K562 (cell line): ENCODE measurements around the gene KIF19. TPM values are rescaled to one million over a fixed set of nuclear protein-coding genes. Genes with fewer than 3 reads are reported as not detected.
A peak's percentile ranks its signal among the peaks of the same experiment; 100 is the strongest.

ENCODE experiments used
- AFF4 ChIP-seq: sonication (generic); formaldehyde crosslinking; IDR thresholded peaks from 2 replicates; pipeline ENCODE4 v1.8.0; 2023; ENCODE audit warnings: mild to moderate bottlenecking, missing genetic modification reagents
- ARID1B ChIP-seq: fragments of 450-650 bp; IDR thresholded peaks from 2 replicates; pipeline ENCODE4 v1.6.1; 2016; ENCODE audit warnings: antibody characterized with exemption, mild to moderate bottlenecking, inconsistent platforms
- ELF1 ChIP-seq: fragments of 200-800 bp; sonication (Bioruptor generic); IDR thresholded peaks from 2 replicates; pipeline ENCODE4 v1.6.1; 2016; ENCODE audit warnings: missing genetic modification characterization, missing compliant biosample characterization
- ETV5 ChIP-seq: sonication (generic); formaldehyde crosslinking; IDR thresholded peaks from 2 replicates; pipeline ENCODE4 v1.4.0; 2020; ENCODE audit warnings: low read depth, mild to moderate bottlenecking, missing genetic modification reagents
- FOXO4 ChIP-seq: fragments of 450-650 bp; formaldehyde crosslinking; IDR thresholded peaks from 2 replicates; pipeline ENCODE4 v1.4.0; 2020; ENCODE audit warnings: mild to moderate bottlenecking, moderate library complexity
- MAFG ChIP-seq: fragments of 450-650 bp; conservative IDR thresholded peaks from 2 replicates; pipeline ENCODE4 v1.6.1; 2016; ENCODE audit warnings: missing genetic modification characterization, missing compliant biosample characterization
- PBX2 ChIP-seq, 2 experiments: IDR thresholded peaks in 1 of 2; conservative IDR thresholded peaks in 1 of 2; 2 replicates each; pipeline ENCODE4 v1.6.1; 2016; ENCODE audit warnings: low read depth in 2 of 2, mild to moderate bottlenecking in 1 of 2, missing compliant biosample characterization in 1 of 2, missing genetic modification characterization in 1 of 2, moderate library complexity in 1 of 2
- RBFOX2 ChIP-seq: fragments of 200-400 bp; formaldehyde crosslinking; IDR thresholded peaks from 2 replicates; pipeline ENCODE4 v1.6.1; 2017; ENCODE audit warnings: low read depth, mild to moderate bottlenecking, low read length, moderate library complexity
- SETDB1 ChIP-seq: IDR thresholded peaks from one replicate; pipeline ENCODE4 v1.6.1; 2012; ENCODE audit warnings: low read length, control low read depth, inconsistent platforms
- SIN3B ChIP-seq: fragments of 450-650 bp; IDR thresholded peaks from 2 replicates; pipeline ENCODE4 v1.6.1; 2017; ENCODE audit warnings: low read depth, mild to moderate bottlenecking, moderate library complexity
- TEAD1 ChIP-seq, 2 experiments: fragments of 450-650 bp in 1 of 2; sonication (generic) in 1 of 2; formaldehyde crosslinking; IDR thresholded peaks; 2 replicates each; pipeline versions ENCODE4 v1.4.0 to v1.8.0; 2020 to 2022; ENCODE audit warnings: mild to moderate bottlenecking in 2 of 2, missing genetic modification reagents in 1 of 2
- ZBTB49 ChIP-seq: sonication (generic); formaldehyde crosslinking; IDR thresholded peaks from 2 replicates; pipeline ENCODE4 v1.8.0; 2022; ENCODE audit warnings: missing genetic modification reagents, mild to moderate bottlenecking, borderline replicate concordance
- ZNF589 ChIP-seq: fragments of 200-800 bp; sonication (Bioruptor generic); IDR thresholded peaks from 2 replicates; pipeline ENCODE4 v1.6.1; 2016; ENCODE audit warnings: low read depth, missing genetic modification characterization, missing compliant biosample characterization
- ZNF76 ChIP-seq: fragments of 250-450 bp; sonication (Bioruptor Pico); IDR thresholded peaks from 2 replicates; pipeline ENCODE4 v1.4.0; 2020; ENCODE audit warnings: mild to moderate bottlenecking, moderate library complexity, borderline replicate concordance
- polyA plus RNA-seq, 8 experiments: library from polyadenylated mRNA; depleted of rRNA in 4 of 8; stranded (reverse) in 5 of 8; unstranded in 3 of 8; fragments of >200 nt; fragmentation: Nextera tagmentation in 2 of 8; fragmentation: Illumina TruSeq in 1 of 8; extraction: Ambion mirVana in 2 of 8; extraction: Trizol in 1 of 8; gene quantifications; 2 replicates each; pipeline versions ENCODE4 v1.2.1 to v1.2.3, GENCODE V29; 2011 to 2014; ENCODE audit warnings: inconsistent platforms in 1 of 8, missing spikeins in 1 of 8
- total RNA-seq, 7 experiments: library from RNA; depleted of rRNA in 6 of 7; stranded (reverse); fragments of >200 nt in 6 of 7; fragmentation: Illumina TruSeq in 2 of 7; extraction: Trizol in 2 of 7; gene quantifications; 2 replicates each; pipeline versions ENCODE4 v1.2.1 to v1.2.3, GENCODE V29; 2011 to 2021; ENCODE audit warnings: low replicate concordance in 1 of 7
- TF ChIP-seq, protein P1 (sequence below): sonication (generic); formaldehyde crosslinking; IDR thresholded peaks from 2 replicates; pipeline ENCODE4 v1.8.0; 2022; ENCODE audit warnings: mild to moderate bottlenecking, low read depth, missing genetic modification reagents

Gene KIF19
- total and polyA plus RNA-seq, 9 of the 15 experiments (the other 6 are each of a cell fraction or from before 2014, with no cell fraction given) = 0.10 TPM; not detected in 8

GRCh38 chr17:74296548-74296936, 29.5 kb upstream of the KIF19 start (continued):
- TF ChIP-seq ZBTB49 (CRISPR knock-in tag) = no peak
- peak in 1 of 2 experiments; percentile 22; a peak in 1 of 4 replicates for TF ChIP-seq TEAD1 (CRISPR knock-in tag; IDR thresholded peaks at IDR 0.05)
- no peak for TF ChIP-seq SETDB1
- TF ChIP-seq ELF1 (tag) = no peak
- TF ChIP-seq, protein P1, sequence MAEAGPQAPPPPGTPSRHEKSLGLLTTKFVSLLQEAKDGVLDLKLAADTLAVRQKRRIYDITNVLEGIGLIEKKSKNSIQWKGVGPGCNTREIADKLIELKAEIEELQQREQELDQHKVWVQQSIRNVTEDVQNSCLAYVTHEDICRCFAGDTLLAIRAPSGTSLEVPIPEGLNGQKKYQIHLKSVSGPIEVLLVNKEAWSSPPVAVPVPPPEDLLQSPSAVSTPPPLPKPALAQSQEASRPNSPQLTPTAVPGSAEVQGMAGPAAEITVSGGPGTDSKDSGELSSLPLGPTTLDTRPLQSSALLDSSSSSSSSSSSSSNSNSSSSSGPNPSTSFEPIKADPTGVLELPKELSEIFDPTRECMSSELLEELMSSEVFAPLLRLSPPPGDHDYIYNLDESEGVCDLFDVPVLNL (CRISPR knock-in tag) = no peak
- peak; percentile 95 for TF ChIP-seq ARID1B
- TF ChIP-seq RBFOX2 = no peak
- no peak for TF ChIP-seq ETV5
- no peak for TF ChIP-seq PBX2 (CRISPR knock-in tag; IDR thresholded peaks at IDR 0.05; ENCODE audit: low read depth)
- peak; percentile 54 for TF ChIP-seq PBX2 (tag; conservative IDR thresholded peaks at IDR 0.05; ENCODE audit: low read depth)
- no peak for TF ChIP-seq FOXO4
- TF ChIP-seq MAFG (tag) = no peak
- 0 out of 2 replicates have a peak, but pooled peaks have one; percentile 36 for TF ChIP-seq ZNF76 (CRISPR knock-in tag)
- no peak for TF ChIP-seq AFF4
- no peak for TF ChIP-seq SIN3B
- TF ChIP-seq ZNF589 = 0 out of 2 replicates have a peak, but pooled peaks have one; percentile 3
